Head of caudate nucleus (tissue), 42 donors: ENCODE measurements around the gene SLC36A1.
"Not testable (repeated sequence)": the region's sequence is repeated elsewhere in the genome, so short reads cannot be mapped to it uniquely, and the experiment has no call there.

Experiments
- DNase-seq, 42 donors: peaks; one replicate each; pipeline versions ENCODE4 v3.0.0 to v3.0.0-alpha.2; 2020 to 2021; ENCODE audit warnings: mixed read lengths in 7 of 42
- intact Hi-C: fragments of 100-400 bp; cut with DNase I; formaldehyde crosslinking; loops from one replicate; pipeline ENCODE4 v1.15.0; 2022

SLC36A1 gene

GRCh38 chr5:151475388-151475787 lies 28.0 kb downstream of the SLC36A1 start:
- intact Hi-C loops: no loop called here
- peak in 1 of 42 donors; percentile 26 for DNase-seq

DNA sequence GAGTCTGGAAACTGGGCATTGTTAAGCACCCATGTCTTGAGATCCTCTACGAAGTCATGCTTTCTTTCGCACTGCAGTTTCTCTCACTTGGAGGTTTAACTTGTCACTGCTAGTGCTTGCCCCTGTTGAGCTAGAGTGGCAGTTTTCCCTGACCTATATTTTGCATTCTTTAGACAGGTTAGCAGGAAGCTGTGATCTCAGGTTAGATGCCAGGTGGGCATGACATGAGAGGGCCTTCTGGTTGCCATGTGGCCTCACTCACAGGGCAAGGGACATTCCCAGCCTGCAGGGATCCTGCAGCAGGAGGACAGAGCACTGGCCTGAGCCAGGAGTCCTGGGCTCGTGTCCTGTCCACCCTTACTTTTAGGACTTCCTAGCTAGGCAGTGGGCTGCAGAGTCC lies 28.6 kb downstream of the SLC36A1 start:
- DNase-seq: no peak
- intact Hi-C loops: no loop called here

DNA sequence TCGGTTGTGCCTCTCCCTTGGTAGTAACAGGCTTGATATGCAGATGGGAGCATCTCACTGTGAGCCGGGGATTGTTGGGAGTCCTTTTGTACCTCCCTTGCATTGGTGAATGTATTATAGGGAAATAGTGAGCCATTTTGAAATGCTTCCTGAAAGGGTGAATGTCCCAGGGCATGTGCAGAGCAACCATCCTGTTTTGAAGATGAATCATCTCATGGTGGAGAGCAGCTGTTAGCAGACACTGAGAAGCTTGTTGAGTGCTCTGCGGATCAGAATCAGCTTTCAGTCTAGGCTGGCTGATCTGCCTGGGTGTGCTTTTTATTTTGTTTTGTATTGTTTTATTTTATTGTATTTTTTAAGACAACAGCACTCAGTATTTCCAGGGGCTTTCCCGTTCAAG lies 29.7 kb downstream of the SLC36A1 start:
- peak in 1 of 42 donors; percentile 28 for DNase-seq

DNA sequence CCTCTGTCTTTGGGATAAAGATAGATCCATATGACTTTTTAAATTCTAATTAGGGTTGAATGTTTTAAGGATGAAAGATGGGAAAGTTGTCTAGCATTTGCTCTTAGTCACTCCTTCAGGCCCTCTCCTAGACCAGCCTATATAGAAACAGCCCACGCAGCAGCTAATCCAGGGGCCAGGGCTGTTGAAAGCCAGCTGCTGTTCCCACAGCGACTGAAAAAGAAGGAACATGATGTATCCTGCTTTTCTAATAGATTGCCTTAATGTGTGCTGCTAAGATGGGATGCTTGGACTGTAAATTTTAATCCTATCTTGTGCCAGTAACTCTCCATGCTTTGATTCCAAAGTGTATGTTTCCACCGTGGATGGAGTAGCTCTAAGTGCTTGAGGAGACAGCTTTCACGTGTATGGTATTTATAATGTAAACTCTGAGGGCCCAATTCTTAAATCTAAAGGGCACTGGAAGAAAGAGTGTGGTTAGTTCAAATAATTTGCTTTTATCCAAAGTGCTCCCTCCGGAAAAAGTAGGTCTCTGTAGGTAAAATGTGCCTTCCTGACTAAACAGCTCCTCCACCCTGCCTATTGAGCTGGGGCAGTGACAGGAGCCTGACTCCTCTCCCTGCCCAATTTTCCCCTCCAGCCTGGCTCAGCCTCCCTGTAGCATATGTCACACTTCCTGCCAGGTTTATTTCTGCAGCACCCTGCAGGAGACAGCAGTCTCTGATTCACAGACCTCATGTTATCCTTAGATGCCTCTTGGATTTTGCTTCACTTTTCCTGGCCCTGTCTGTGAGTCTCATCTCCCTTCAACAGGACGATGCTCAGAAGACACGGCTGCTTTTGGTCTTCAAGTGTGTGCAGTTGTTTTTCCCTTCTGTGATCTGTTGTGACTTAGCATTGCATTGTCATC lies 33.2 kb downstream of the SLC36A1 start:
- DNase-seq: peak in 29 of 42 donors; percentile 10 to 71 (median 44)
- intact Hi-C loops: no loop called here

More for the DNA sequence above, 29.7 kb downstream of the SLC36A1 start:
- intact Hi-C loops: no loop called here

GRCh38 chr5:151483176-151483575 lies 35.8 kb downstream of the SLC36A1 start:
- intact Hi-C loops: no loop called here
- peak in 3 of 42 donors; percentile 5 to 16 (median 6) for DNase-seq

- intact Hi-C loops: no loop called here
- peak in 5 of 42 donors; percentile 13 to 43 (median 27) for DNase-seq
These were observed 36.2 kb downstream of the SLC36A1 start for GRCh38 chr5:151483647-151484046.

DNA sequence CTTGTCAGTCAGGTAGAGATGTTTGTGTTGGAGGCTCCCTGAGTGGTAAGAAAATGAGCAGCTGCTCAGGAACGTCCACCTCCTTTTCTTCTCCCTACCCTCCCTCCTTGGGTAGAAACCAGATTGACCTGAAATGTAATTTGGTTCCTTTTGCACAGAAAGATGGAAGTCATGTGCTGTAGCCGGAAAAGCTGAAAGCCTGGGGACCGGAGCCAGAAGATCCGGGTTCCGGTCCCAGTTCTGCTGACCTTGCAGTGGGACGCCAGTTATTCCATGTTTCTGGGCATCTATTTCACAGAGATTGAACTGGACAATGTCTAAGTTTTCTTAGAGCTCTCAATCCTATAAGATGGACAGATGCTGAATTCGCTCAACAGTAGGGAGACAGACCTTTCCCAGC lies 40.1 kb downstream of the SLC36A1 start:
- intact Hi-C loops: no loop called here
- DNase-seq: no peak

DNA sequence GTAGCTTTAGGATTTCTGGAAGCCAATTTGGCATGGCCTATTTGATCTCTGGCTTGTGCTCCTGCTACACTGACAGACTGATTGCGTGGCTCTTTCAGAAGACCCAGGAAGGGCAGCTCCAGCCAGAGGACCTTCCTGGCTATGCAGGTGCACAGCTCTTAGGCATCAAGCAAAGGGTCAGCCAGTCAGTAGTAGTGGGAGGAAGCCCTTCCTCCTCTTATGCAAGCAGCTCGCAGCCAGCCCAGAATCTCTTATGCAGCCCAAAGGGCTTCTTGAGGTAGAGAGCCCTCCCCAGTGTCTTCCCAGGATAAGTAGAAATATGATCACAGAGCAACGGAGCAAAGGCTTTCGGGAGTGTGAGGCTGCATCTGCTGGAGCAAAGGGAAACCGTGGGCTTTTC lies 43.2 kb downstream of the SLC36A1 start:
- no peak for DNase-seq
- intact Hi-C loops: no loop called here

DNA sequence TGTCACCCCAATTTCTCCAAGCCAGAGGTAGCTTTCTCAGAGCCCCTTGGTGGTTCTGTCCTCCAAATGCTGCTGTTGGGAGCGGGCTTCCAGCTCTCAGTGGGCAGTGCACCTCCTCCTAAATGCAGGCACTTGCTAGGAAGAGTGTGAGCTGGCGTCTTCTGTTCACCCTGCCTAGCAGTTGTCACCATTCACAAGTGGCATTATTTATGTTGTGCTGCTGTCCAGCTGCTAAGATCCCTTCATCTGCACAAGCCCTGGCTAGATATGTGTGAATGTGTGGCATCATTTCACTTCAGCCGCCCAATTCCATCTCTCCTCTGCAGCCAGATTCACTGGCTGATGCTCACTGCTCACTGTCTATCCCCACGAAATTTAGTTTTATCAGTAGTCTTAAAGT lies 43.7 kb downstream of the SLC36A1 start:
- no peak for DNase-seq
- intact Hi-C loops: no loop called here

- intact Hi-C loops: no loop called here
These were observed 45.3 kb downstream of the SLC36A1 start for GRCh38 chr5:151492729-151493128.

GRCh38 chr5:151493665-151494064 lies 46.3 kb downstream of the SLC36A1 start:
- intact Hi-C loops: no loop called here
- DNase-seq: no peak

More at GRCh38 chr5:151492729-151493128, 45.3 kb downstream of the SLC36A1 start:
- DNase-seq: peak in 8 of 42 donors; percentile 21 to 59 (median 40)

DNA sequence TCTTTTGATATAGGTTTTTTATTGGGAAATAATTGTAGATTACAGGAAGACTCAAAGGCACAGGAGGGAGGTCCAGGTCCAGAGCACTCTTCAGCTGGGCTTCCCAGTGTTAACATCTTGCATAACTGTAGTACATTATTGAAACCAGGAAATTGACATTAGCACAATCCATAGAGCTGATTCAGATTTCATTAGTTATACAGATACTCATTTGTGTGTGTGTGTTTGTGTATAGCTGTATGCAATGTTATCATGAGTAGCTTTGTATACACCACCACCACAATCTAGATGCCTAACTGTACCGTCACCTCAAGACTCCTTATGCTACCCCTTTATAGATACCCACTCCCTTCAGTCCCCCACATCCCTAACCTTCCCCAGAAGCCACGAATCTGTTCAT lies 47.9 kb downstream of the SLC36A1 start:
- intact Hi-C loops: no loop called here

DNA sequence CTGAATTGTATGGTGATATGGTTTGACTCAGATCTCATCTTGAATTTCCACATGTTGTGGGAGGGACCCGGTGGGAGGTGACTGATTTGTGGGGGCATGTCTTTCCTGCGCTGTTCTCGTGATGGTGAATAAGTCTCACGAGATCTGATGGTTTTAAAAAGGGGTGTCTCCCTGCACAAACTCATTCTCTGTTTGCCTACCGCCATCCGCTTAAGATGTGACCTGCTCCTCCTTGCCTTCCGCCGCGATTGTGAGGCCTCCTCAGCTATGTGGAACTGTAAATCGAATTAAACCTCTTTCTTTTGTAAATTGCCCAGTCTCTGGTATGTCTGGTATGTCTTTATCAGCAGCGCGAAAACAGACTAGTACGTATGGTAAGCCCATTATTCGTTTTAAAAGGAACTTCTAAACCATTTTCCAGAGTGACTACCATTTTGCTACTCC lies 48.7 kb downstream of the SLC36A1 start:
- DNase-seq: peak in 2 of 42 donors; percentile 15 to 50
- intact Hi-C loops: no loop called here

More for the DNA sequence above, 47.9 kb downstream of the SLC36A1 start:
- DNase-seq: no peak

DNA sequence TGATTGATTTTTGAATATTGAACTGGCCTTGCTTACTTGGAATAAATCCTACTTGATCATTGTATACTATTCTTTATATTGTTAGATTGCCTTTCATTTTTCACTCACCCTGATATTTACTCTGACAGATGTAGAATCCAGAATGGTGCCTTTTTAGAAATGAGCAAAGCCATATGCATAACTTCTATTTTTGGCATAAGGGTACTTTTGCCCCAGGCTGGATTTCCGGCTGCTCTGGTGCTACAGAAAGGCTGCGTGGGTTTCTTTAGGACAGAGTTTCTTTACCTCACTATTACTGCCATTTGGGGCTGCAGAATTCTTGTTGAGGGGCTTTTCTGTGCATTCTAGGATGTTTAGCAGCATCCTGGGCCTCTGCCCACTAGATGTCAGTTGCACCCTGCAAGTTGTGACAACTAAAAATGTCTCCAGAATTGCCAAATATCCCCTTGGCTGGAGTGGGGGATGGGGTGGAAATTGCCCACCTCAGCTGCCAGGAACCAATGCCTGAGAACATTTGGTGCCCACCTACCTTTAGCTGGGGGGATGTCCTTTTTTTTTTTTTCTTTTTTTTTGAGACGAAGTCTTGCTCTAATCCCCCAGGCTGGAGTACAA lies 50.1 kb downstream of the SLC36A1 start:
- intact Hi-C loops: no loop called here
- no peak for DNase-seq

DNA sequence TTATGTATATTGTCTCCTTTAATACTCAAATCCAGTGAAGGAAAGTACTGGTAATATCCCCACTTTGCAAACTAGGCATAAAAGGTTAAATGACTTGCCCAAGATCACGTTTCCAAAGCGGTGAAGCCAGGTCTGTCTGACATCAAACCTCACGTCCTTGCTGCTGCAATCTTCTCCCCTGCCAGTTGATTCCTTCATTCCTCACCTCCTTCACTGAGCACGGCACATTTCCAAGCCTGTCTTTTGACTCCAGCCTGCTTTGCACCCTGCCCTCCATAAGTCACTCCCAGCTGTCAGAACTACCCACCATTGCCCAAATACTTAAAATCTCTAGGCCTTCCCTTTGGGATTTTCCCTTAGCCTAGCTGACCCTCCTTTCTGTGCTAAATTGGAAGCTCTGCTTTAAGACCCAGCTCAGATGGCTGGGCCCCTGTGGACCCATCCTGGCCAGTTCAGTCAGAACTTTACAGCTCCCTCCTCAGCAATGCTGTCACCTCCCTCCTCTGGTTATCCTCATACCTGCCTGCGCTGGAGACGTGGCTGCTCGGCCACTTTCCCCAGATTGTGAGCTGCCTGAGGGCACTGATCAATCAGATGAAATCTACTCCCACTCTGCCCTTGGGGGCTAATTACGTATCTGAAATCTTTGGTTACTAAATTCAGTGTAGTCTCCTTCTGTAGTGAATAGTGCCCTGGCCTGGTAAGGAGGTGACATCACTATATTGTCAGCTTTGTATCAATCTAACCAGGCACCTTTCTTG lies 51.2 kb downstream of the SLC36A1 start:
- intact Hi-C loops: no loop called here

DNA sequence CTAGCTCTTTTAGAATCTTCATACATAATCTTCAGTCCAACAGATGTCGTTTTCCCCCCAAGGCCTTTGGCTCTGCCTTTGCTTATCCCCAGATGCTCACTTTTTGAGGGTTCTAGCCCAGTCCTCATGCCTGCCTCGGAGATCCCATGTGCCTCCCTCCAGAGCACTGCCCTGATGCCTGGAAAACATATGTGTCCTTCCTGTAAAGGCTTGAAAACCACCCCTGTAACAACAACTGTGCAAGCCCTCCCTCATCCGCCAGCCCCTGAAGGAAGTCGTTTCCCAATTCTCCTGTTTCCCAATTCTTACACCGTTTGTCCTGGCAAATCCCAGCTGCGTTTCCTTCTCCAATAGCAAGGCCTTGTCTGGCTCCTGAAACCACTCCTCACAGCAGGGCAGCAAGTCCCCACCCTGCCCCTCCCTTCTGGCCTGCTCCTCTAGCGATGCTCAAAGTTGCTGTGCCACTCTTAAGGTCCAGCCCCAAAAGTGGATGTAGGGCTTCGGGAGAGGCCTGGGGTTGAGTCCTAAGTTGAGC lies 52.2 kb downstream of the SLC36A1 start:
- DNase-seq: no peak
- intact Hi-C loops: loop anchor here (5.0 to 10.0 kb wide), 2 partner anchors 52 to 155 kb away; partner anchors contain the start of gene SLC36A1

More for the DNA sequence above, 51.2 kb downstream of the SLC36A1 start:
- DNase-seq: no peak

- intact Hi-C loops: loop anchor here (5.0 to 10.0 kb wide), 2 partner anchors 57 to 151 kb away; partner anchors contain the start of gene SLC36A1
- DNase-seq: no peak
These were observed 56.6 kb downstream of the SLC36A1 start for GRCh38 chr5:151504006-151504405.

- not testable (repeated sequence) for DNase-seq
- intact Hi-C loops: loop anchor here (10.0 kb wide), 1 partner anchor 146 kb away; no protein-coding TSS in a partner anchor
These were observed 60.9 kb downstream of the SLC36A1 start for GRCh38 chr5:151508308-151508707.

- intact Hi-C loops: loop anchor here (10.0 kb wide), 1 partner anchor 146 kb away; no protein-coding TSS in a partner anchor
These were observed 61.8 kb downstream of the SLC36A1 start for GRCh38 chr5:151509231-151509630.

More at GRCh38 chr5:151509231-151509630, 61.8 kb downstream of the SLC36A1 start:
- no peak for DNase-seq
